ENCODE measurements around the gene OSBPL2.

The OSBPL2 gene

GRCh38 chr20:62224113-62224855 is 14.0 kb upstream of the OSBPL2 start:
- H3K4me3 ChIP-seq (ENCODE audit: low read depth, low read length): no peak overlapping the region
- no peak for DNase-seq (ENCODE audit: low read depth)
- TF ChIP-seq CTCF (IDR thresholded peaks at IDR 0.05; ENCODE audit: insufficient read depth, low read depth, low read length, missing control alignments): no peak

GRCh38 chr20:62225026-62225425 is 13.3 kb upstream of the OSBPL2 start:
- no peak for TF ChIP-seq CTCF (IDR thresholded peaks at IDR 0.05; ENCODE audit: insufficient read depth, low read depth, low read length, missing control alignments)
- DNase-seq (ENCODE audit: low read depth): no peak
- no peak overlapping the region for H3K4me3 ChIP-seq (ENCODE audit: low read depth, low read length)

- DNase-seq (ENCODE audit: low read depth): no peak
- no peak overlapping the region for H3K4me3 ChIP-seq (ENCODE audit: low read depth, low read length)
- TF ChIP-seq CTCF (IDR thresholded peaks at IDR 0.05; ENCODE audit: insufficient read depth, low read depth, low read length, missing control alignments): no peak
Measured at GRCh38 chr20:62225820-62226635, 12.3 kb upstream of the OSBPL2 start.

DNA sequence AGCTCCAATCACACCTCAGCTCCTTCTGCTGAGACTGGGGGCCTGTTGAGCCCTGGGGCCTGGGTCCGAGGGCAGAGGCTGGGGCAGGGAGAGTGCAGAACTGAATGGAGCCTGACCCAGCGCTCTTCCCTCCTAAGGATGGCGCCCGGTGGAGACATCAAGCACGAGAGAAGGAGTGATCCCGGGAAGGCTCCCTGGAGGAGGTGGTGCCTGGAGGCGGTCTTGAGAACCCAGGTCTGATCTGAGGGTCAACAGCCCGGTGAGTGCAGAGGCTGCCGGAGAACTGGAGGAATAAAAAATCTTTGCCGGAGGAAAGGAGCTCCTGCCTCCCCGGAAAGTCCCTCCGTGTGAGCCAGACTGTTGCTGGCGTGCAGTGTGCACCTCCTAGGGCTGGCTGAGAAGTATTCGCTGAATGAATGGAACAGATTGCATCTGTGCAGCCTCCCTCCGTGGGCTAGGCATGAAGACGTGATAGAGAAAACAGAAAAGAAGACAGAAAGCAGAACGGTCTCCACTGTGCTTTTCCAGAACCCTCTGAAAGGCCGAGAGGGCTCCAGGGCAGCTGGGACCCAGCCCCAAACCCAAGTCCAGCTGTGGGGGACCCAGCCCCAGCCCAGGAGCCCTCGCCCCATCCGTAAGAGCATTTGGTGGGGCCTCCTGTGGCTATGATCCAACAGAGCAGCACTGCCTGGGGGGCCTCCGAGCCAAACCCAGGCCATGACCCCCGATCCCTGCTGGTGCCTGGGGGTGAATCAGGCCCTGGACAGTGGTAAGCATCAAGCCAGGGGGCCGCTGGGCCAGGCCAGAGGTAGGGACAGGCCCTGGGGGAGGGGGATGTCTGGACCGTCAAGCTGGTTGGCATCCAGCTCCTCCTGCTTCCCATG is 11.4 kb upstream of the OSBPL2 start:
- no peak for TF ChIP-seq CTCF (IDR thresholded peaks at IDR 0.05; ENCODE audit: insufficient read depth, low read depth, low read length, missing control alignments)
- H3K4me3 ChIP-seq (ENCODE audit: low read depth, low read length): no peak overlapping the region
- DNase-seq (ENCODE audit: low read depth): no peak

GRCh38 chr20:62227591-62227976 is 10.7 kb upstream of the OSBPL2 start:
- no peak for TF ChIP-seq CTCF (IDR thresholded peaks at IDR 0.05; ENCODE audit: insufficient read depth, low read depth, low read length, missing control alignments)
- DNase-seq (ENCODE audit: low read depth): no peak
- H3K4me3 ChIP-seq (ENCODE audit: low read depth, low read length): no peak overlapping the region

GRCh38 chr20:62227977-62228958 is 10.1 kb upstream of the OSBPL2 start:
- DNase-seq (ENCODE audit: low read depth): no peak
- no peak for TF ChIP-seq CTCF (IDR thresholded peaks at IDR 0.05; ENCODE audit: insufficient read depth, low read depth, low read length, missing control alignments)
- no peak overlapping the region for H3K4me3 ChIP-seq (ENCODE audit: low read depth, low read length)

All from GM12865 (cell line).